NCI-H2029 (cell line): ENCODE data around the gene AOC3.
"Not testable (repeated sequence)": the region's sequence is repeated elsewhere in the genome, so short reads cannot be mapped to it uniquely, and the experiment has no call there.

Source experiments
- DNase-seq: peaks from one replicate; lab custom pipeline; 2025; lab: John Stamatoyannopoulos, UW

The AOC3 gene

GRCh38 chr17:42867694-42868261 lies 16.8 kb downstream of the AOC3 start:
- not testable (repeated sequence) for DNase-seq

- no peak for DNase-seq
Measured at GRCh38 chr17:42868338-42868737, 17.3 kb downstream of the AOC3 start.

- no peak for DNase-seq
Measured at GRCh38 chr17:42871647-42872046, 20.6 kb downstream of the AOC3 start.

- DNase-seq = no peak
Measured at GRCh38 chr17:42872251-42872965, 21.4 kb downstream of the AOC3 start.

GRCh38 chr17:42873315-42873714 lies 22.3 kb downstream of the AOC3 start:
- DNase-seq = no peak

GRCh38 chr17:42873932-42874695 lies 23.1 kb downstream of the AOC3 start:
- DNase-seq = not testable (repeated sequence)

- DNase-seq = no peak
Measured at GRCh38 chr17:42877037-42877436, 26.0 kb downstream of the AOC3 start.

- no peak for DNase-seq
Measured at GRCh38 chr17:42878123-42878880, 27.3 kb downstream of the AOC3 start.

GRCh38 chr17:42878924-42879595 lies 28.1 kb downstream of the AOC3 start:
- DNase-seq = no peak

GRCh38 chr17:42879596-42879985 lies 28.6 kb downstream of the AOC3 start:
- no peak for DNase-seq

- DNase-seq = no peak
Measured at GRCh38 chr17:42880776-42881310, 29.8 kb downstream of the AOC3 start.

- not testable (repeated sequence) for DNase-seq
Measured at GRCh38 chr17:42881706-42882105, 30.7 kb downstream of the AOC3 start.

GRCh38 chr17:42882166-42882565 lies 31.2 kb downstream of the AOC3 start:
- DNase-seq = no peak

- no peak for DNase-seq
Measured at GRCh38 chr17:42883802-42884558, 33.0 kb downstream of the AOC3 start.

- DNase-seq = not testable (repeated sequence)
Measured at GRCh38 chr17:42885806-42886205, 34.8 kb downstream of the AOC3 start.

GRCh38 chr17:42886283-42887176 lies 35.5 kb downstream of the AOC3 start:
- no peak for DNase-seq

GRCh38 chr17:42889809-42890208 lies 38.8 kb downstream of the AOC3 start:
- DNase-seq = no peak

GRCh38 chr17:42891539-42892152 lies 40.6 kb downstream of the AOC3 start:
- no peak for DNase-seq

GRCh38 chr17:42893359-42893758 lies 42.4 kb downstream of the AOC3 start:
- no peak for DNase-seq
